ENCODE measurements around the gene SMCO4.

SMCO4 gene

GRCh38 chr11:93492464-93493251 lies 50.5 kb downstream of the SMCO4 start:
- in situ Hi-C loops (cut with MboI; ENCODE audit: low pct_unique_long_range_greater_than_20kb, low sequenced_read_pairs, unreplicated experiment), result no loop called here
- no peak for TF ChIP-seq CTCF (IDR thresholded peaks at IDR 0.05; ENCODE audit: extremely low read depth, insufficient read depth, missing control alignments)
- no peak for DNase-seq (ENCODE audit: low spot score)

GRCh38 chr11:93491973-93492372 lies 51.2 kb downstream of the SMCO4 start:
- DNase-seq (ENCODE audit: low spot score), result no peak
- in situ Hi-C loops (cut with MboI; ENCODE audit: low pct_unique_long_range_greater_than_20kb, low sequenced_read_pairs, unreplicated experiment), result no loop called here
- TF ChIP-seq CTCF (IDR thresholded peaks at IDR 0.05; ENCODE audit: extremely low read depth, insufficient read depth, missing control alignments), result no peak

GRCh38 chr11:93490996-93491618 lies 52.1 kb downstream of the SMCO4 start:
- no peak for TF ChIP-seq CTCF (IDR thresholded peaks at IDR 0.05; ENCODE audit: extremely low read depth, insufficient read depth, missing control alignments)
- in situ Hi-C loops (cut with MboI; ENCODE audit: low pct_unique_long_range_greater_than_20kb, low sequenced_read_pairs, unreplicated experiment), result no loop called here
- DNase-seq (ENCODE audit: low spot score), result no peak

- no peak for TF ChIP-seq CTCF (IDR thresholded peaks at IDR 0.05; ENCODE audit: extremely low read depth, insufficient read depth, missing control alignments)
- in situ Hi-C loops (cut with MboI; ENCODE audit: low pct_unique_long_range_greater_than_20kb, low sequenced_read_pairs, unreplicated experiment), result no loop called here
- no peak for DNase-seq (ENCODE audit: low spot score)
These were observed 53.4 kb downstream of the SMCO4 start for GRCh38 chr11:93489841-93490240.

GRCh38 chr11:93487032-93487483 lies 56.1 kb downstream of the SMCO4 start:
- DNase-seq (ENCODE audit: low spot score), result no peak
- in situ Hi-C loops (cut with MboI; ENCODE audit: low pct_unique_long_range_greater_than_20kb, low sequenced_read_pairs, unreplicated experiment), result no loop called here
- no peak for TF ChIP-seq CTCF (IDR thresholded peaks at IDR 0.05; ENCODE audit: extremely low read depth, insufficient read depth, missing control alignments)

- in situ Hi-C loops (cut with MboI; ENCODE audit: low pct_unique_long_range_greater_than_20kb, low sequenced_read_pairs, unreplicated experiment), result no loop called here
- no peak for TF ChIP-seq CTCF (IDR thresholded peaks at IDR 0.05; ENCODE audit: extremely low read depth, insufficient read depth, missing control alignments)
- DNase-seq (ENCODE audit: low spot score), result no peak
These were observed 57.2 kb downstream of the SMCO4 start for GRCh38 chr11:93485983-93486382.
